Measurements from ENCODE around the gene ANKMY1. TPM values are rescaled to one million over a fixed set of nuclear protein-coding genes. Genes with fewer than 3 reads are reported as not detected.

The ANKMY1 gene
- total and polyA plus RNA-seq, 2 of the 8 experiments (the other 6 are each of a cell fraction or from before 2014, with no cell fraction given), result 4.5 to 4.8 TPM

- Histone ChIP-seq H2BK5ac (ENCODE audit: low read depth, low read length) (no peak overlapping the region), H3K36me3 (ENCODE audit: control insufficient read depth in 2 of 4, insufficient read depth in 4 of 4, low read length in 3 of 4) (no peaks in the 10 kb centered on the region; a peak in 3 of 8 replicates), H3K4ac (replicated peaks; ENCODE audit: insufficient read length, low read depth, low read length) (no peak overlapping the region), H3K18ac (ENCODE audit: extremely low read depth, low read length) (no peak overlapping the region), H2BK12ac (ENCODE audit: low read depth, low read length) (no peak overlapping the region), H3K4me2 (ENCODE audit: insufficient read depth in 1 of 2, low read depth in 2 of 2, low read length in 2 of 2) (no peak overlapping the region), H3K9ac (replicated peaks in 1 of 4; ENCODE audit: extremely low read depth in 1 of 4, low read depth in 3 of 4, low read length in 3 of 4) (no peak overlapping the region), H3K4me3 (ENCODE audit: extremely low read depth in 1 of 4, insufficient read depth in 2 of 4, low read depth in 3 of 4, low read length in 4 of 4) (no peak overlapping the region), H3K27ac (ENCODE audit: low read depth, low read length) (no peak overlapping the region), H3K14ac (ENCODE audit: insufficient read length) (no peak overlapping the region), H2AK5ac (ENCODE audit: low read depth, low read length) (no peak overlapping the region), H3K9me3 (ENCODE audit: insufficient read depth in 2 of 2, low read depth in 1 of 2, low read length in 1 of 2) (peaks cover 34 to 55% of the 10 kb centered on the region in 2 experiments), H4K5ac (ENCODE audit: insufficient read length, low read depth, low read length) (no peak overlapping the region), H3K79me1 (ENCODE audit: low read depth, low read length) (no peaks in the 10 kb centered on the region; the same call in 1 of the 2 replicates), H3K27me3 (replicated peaks in 1 of 4; ENCODE audit: control insufficient read depth in 3 of 4, extremely low read depth in 1 of 4, insufficient read depth in 3 of 4, low read length in 3 of 4) (no peaks in the 10 kb centered on the region), H4K8ac (ENCODE audit: extremely low read depth, insufficient read depth, low read length) (no peak overlapping the region), H3K23ac (ENCODE audit: insufficient read length) (no peak overlapping the region), H3K79me2 (ENCODE audit: control insufficient read depth in 1 of 2, insufficient read depth in 2 of 2, low read length in 2 of 2) (no peaks in the 10 kb centered on the region), H2BK15ac (ENCODE audit: low read length) (no peak overlapping the region), H2AFZ (ENCODE audit: low read length) (no peak overlapping the region), H3K23me2 (ENCODE audit: low read depth, low read length) (peaks cover 7% of the 10 kb centered on the region; the same call in 1 of the 2 replicates), H2BK120ac (replicated peaks; ENCODE audit: low read depth, low read length) (no peak overlapping the region), H4K91ac (replicated peaks; ENCODE audit: insufficient read length, low read length) (no peak overlapping the region), H2BK20ac (ENCODE audit: low read length) (no peak overlapping the region), H3K4me1 (replicated peaks in 1 of 4; ENCODE audit: control insufficient read depth in 3 of 4, insufficient read depth in 4 of 4, low read length in 3 of 4) (no peaks in the 10 kb centered on the region), H4K20me1 (replicated peaks in 1 of 2; ENCODE audit: control insufficient read depth in 1 of 2, insufficient read depth in 2 of 2, low read length in 2 of 2) (peaks cover 0 to 1% of the 10 kb centered on the region in 2 experiments), H3K56ac (replicated peaks; ENCODE audit: insufficient read length, low read depth, low read length) (no peak overlapping the region)
- ChIA-PET POLR2A (ENCODE audit: partially characterized antibody) (no interaction called here), CTCF (ENCODE audit: partially characterized antibody) (interaction anchor here (1.1 kb wide), 1 partner anchor 27 kb away, joined by 3 read pairs; no protein-coding TSS in a partner anchor)
- 92% methylated on average over 7 of the region's 7 CpGs; no CpG with 5 or more reads in 1 of the 2 experiments for WGBS, 2 experiments (ENCODE audit: extremely low coverage in 1 of 2, insufficient coverage in 1 of 2, insufficient read length in 1 of 2, insufficient replicate concordance in 2 of 2, low coverage in 1 of 2, low lambda C conversion rate in 2 of 2, missing lambda C conversion rate in 1 of 2)
- no peak for FAIRE-seq
- DNase-seq (ENCODE audit: low read depth in 1 of 2, low spot score in 2 of 2), result no peak
- TF ChIP-seq BACH1 (IDR thresholded peaks at IDR 0.05; ENCODE audit: low read length) (no peak), CREB1 (IDR thresholded peaks at IDR 0.05) (no peak), JUND (IDR thresholded peaks at IDR 0.05; ENCODE audit: low read length) (no peak), GTF2F1 (IDR thresholded peaks at IDR 0.05; ENCODE audit: borderline replicate concordance, low read depth, low read length) (no peak), ASH2L (IDR thresholded peaks at IDR 0.05; ENCODE audit: low read length) (no peak)
Observed at GRCh38 chr2:240530181-240530580, 27.6 kb downstream of the ANKMY1 start.
